ENCODE measurements around the gene UTP20.

DNA sequence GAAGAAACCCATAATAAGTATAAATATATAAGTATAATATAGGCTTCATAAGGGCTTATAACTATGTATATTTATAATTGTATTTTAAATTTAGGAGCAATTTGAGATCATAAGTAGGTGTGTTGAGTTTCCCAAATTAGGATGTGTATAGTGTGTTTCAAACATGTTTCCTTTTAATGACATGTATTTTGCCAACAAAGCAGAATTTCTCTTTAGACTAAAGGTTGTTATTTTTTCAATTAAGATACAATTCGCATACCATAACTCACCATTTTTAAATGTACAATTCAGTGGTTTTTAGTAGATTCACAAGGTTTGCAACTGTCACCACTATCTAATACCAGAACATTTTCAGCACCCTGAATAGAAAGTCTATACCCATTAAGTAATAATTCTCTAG lies 135.3 kb downstream of the UTP20 start:
- TF ChIP-seq, protein P1, sequence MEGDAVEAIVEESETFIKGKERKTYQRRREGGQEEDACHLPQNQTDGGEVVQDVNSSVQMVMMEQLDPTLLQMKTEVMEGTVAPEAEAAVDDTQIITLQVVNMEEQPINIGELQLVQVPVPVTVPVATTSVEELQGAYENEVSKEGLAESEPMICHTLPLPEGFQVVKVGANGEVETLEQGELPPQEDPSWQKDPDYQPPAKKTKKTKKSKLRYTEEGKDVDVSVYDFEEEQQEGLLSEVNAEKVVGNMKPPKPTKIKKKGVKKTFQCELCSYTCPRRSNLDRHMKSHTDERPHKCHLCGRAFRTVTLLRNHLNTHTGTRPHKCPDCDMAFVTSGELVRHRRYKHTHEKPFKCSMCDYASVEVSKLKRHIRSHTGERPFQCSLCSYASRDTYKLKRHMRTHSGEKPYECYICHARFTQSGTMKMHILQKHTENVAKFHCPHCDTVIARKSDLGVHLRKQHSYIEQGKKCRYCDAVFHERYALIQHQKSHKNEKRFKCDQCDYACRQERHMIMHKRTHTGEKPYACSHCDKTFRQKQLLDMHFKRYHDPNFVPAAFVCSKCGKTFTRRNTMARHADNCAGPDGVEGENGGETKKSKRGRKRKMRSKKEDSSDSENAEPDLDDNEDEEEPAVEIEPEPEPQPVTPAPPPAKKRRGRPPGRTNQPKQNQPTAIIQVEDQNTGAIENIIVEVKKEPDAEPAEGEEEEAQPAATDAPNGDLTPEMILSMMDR (optimal IDR thresholded peaks at IDR 0.05 in 1 of 3, IDR thresholded peaks at IDR 0.05 in 1 of 3, conservative IDR thresholded peaks at IDR 0.05 in 1 of 3; ENCODE audit: extremely low read depth in 1 of 3, insufficient read depth in 2 of 3, low read length in 3 of 3) = no peak
- TF ChIP-seq EZH2 (IDR thresholded peaks at IDR 0.05; ENCODE audit: low read length) = no peak

All from keratinocyte (primary cell).